ENCODE measurements around the gene ADGRF1. TPM values are rescaled to one million over a fixed set of nuclear protein-coding genes. Genes with fewer than 3 reads are reported as not detected.

Gene ADGRF1
- total RNA-seq, 1 donor, result not detected

DNA sequence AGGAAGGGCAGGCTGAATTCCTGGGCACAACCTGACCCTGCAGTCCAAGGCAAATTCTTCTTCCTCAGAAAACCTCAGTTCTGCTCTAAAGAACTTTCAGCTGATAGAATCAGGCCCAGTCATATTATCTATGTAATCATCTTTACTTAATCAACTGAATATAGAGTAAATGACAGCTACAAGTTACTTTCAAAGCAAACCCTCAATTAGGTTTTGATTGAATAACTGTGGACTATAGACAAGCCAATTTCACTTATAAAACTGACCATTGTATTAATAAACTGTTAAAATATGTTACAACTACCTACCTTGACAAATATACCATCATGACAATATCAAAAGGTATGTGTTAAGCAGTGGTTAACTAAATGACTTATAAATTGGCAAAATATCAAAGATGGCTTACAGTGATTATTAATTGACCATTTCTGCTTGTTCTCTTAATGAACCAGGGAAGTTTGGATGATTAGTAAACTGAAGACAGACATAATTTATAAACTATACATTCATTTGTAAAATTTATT is 74.2 kb downstream of the ADGRF1 start:
- H4K20me1 ChIP-seq (ENCODE audit: insufficient read depth, low read length), result no peaks in the 10 kb centered on the region
- H2AFZ ChIP-seq (ENCODE audit: low read length), result no peak overlapping the region
- H3K79me2 ChIP-seq (ENCODE audit: insufficient read depth, low read length), result no peaks in the 10 kb centered on the region
- H3K4me3 ChIP-seq (ENCODE audit: insufficient read depth, low read length), result no peak overlapping the region
- DNase-seq (ENCODE audit: insufficient read length, low spot score, missing footprints), result no peak
- H3K4me1 ChIP-seq (ENCODE audit: insufficient read depth, low read length), result no peaks in the 10 kb centered on the region
- no peaks in the 10 kb centered on the region for H3K9me3 ChIP-seq (ENCODE audit: low read depth, low read length)
- no peak overlapping the region for H3K27ac ChIP-seq (ENCODE audit: low read depth, low read length)
- H3K4me2 ChIP-seq (ENCODE audit: insufficient read depth, low read length), result no peak overlapping the region
- H3K36me3 ChIP-seq (ENCODE audit: insufficient read depth, low read length), result no peaks in the 10 kb centered on the region
- H3K27me3 ChIP-seq (ENCODE audit: insufficient read depth, low read length), result no peaks in the 10 kb centered on the region
- TF ChIP-seq, protein P1, sequence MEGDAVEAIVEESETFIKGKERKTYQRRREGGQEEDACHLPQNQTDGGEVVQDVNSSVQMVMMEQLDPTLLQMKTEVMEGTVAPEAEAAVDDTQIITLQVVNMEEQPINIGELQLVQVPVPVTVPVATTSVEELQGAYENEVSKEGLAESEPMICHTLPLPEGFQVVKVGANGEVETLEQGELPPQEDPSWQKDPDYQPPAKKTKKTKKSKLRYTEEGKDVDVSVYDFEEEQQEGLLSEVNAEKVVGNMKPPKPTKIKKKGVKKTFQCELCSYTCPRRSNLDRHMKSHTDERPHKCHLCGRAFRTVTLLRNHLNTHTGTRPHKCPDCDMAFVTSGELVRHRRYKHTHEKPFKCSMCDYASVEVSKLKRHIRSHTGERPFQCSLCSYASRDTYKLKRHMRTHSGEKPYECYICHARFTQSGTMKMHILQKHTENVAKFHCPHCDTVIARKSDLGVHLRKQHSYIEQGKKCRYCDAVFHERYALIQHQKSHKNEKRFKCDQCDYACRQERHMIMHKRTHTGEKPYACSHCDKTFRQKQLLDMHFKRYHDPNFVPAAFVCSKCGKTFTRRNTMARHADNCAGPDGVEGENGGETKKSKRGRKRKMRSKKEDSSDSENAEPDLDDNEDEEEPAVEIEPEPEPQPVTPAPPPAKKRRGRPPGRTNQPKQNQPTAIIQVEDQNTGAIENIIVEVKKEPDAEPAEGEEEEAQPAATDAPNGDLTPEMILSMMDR (IDR thresholded peaks at IDR 0.05; ENCODE audit: extremely low read depth, low read depth, low read length), result no peak

GRCh38 chr6:46964716-46965519 is 77.2 kb downstream of the ADGRF1 start:
- Histone ChIP-seq H3K27me3 (ENCODE audit: insufficient read depth, low read length) (no peaks in the 10 kb centered on the region), H3K27ac (ENCODE audit: low read depth, low read length) (no peak overlapping the region), H4K20me1 (ENCODE audit: insufficient read depth, low read length) (no peaks in the 10 kb centered on the region), H2AFZ (ENCODE audit: low read length) (no peak overlapping the region), H3K4me1 (ENCODE audit: insufficient read depth, low read length) (no peaks in the 10 kb centered on the region), H3K4me3 (ENCODE audit: insufficient read depth, low read length) (no peak overlapping the region), H3K79me2 (ENCODE audit: insufficient read depth, low read length) (no peaks in the 10 kb centered on the region), H3K9me3 (ENCODE audit: low read depth, low read length) (no peaks in the 10 kb centered on the region), H3K36me3 (ENCODE audit: insufficient read depth, low read length) (no peaks in the 10 kb centered on the region), H3K4me2 (ENCODE audit: insufficient read depth, low read length) (no peak overlapping the region)
- no peak for DNase-seq (ENCODE audit: insufficient read length, low spot score, missing footprints)
- TF ChIP-seq, protein P1 (IDR thresholded peaks at IDR 0.05; ENCODE audit: extremely low read depth, low read depth, low read length), result no peak

GRCh38 chr6:46963626-46964025 is 78.5 kb downstream of the ADGRF1 start:
- DNase-seq (ENCODE audit: insufficient read length, low spot score, missing footprints), result no peak

DNA sequence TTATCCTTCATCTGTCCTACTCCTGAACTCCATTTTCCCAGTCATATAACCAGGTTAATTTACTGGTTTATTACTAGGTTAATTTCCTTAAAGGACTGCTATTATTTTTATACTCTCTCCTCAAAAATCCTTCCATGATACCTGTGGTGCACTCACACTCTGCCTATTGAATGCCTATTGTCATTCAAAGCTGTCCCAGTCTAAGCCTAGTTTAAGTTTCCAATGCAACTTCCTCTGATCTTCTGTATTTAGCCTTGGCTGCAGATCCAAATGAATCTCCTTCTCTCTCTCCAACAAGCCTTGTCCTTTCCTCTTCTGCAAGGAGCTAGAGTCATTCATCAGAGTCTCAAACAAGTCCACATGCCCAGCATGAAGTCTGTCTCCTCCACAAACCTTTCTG is 79.1 kb downstream of the ADGRF1 start:
- DNase-seq (ENCODE audit: insufficient read length, low spot score, missing footprints), result no peak
- no peaks in the 10 kb centered on the region for H3K36me3 ChIP-seq (ENCODE audit: insufficient read depth, low read length)
- H3K4me2 ChIP-seq (ENCODE audit: insufficient read depth, low read length), result no peak overlapping the region
- TF ChIP-seq, protein P1 (IDR thresholded peaks at IDR 0.05; ENCODE audit: extremely low read depth, low read depth, low read length), result no peak
- H3K27me3 ChIP-seq (ENCODE audit: insufficient read depth, low read length), result no peaks in the 10 kb centered on the region
- no peak overlapping the region for H3K27ac ChIP-seq (ENCODE audit: low read depth, low read length)
- no peaks in the 10 kb centered on the region for H4K20me1 ChIP-seq (ENCODE audit: insufficient read depth, low read length)
- no peak overlapping the region for H3K4me3 ChIP-seq (ENCODE audit: insufficient read depth, low read length)
- no peaks in the 10 kb centered on the region for H3K4me1 ChIP-seq (ENCODE audit: insufficient read depth, low read length)
- H3K9me3 ChIP-seq (ENCODE audit: low read depth, low read length), result no peaks in the 10 kb centered on the region
- H3K79me2 ChIP-seq (ENCODE audit: insufficient read depth, low read length), result no peaks in the 10 kb centered on the region
- H2AFZ ChIP-seq (ENCODE audit: low read length), result no peak overlapping the region

More at GRCh38 chr6:46963626-46964025, 78.5 kb downstream of the ADGRF1 start:
- no peak overlapping the region for H2AFZ ChIP-seq (ENCODE audit: low read length)
- TF ChIP-seq, protein P1 (IDR thresholded peaks at IDR 0.05; ENCODE audit: extremely low read depth, low read depth, low read length), result no peak
- no peak overlapping the region for H3K4me2 ChIP-seq (ENCODE audit: insufficient read depth, low read length)
- H3K9me3 ChIP-seq (ENCODE audit: low read depth, low read length), result no peaks in the 10 kb centered on the region
- H3K79me2 ChIP-seq (ENCODE audit: insufficient read depth, low read length), result no peaks in the 10 kb centered on the region
- no peaks in the 10 kb centered on the region for H4K20me1 ChIP-seq (ENCODE audit: insufficient read depth, low read length)
- no peaks in the 10 kb centered on the region for H3K27me3 ChIP-seq (ENCODE audit: insufficient read depth, low read length)
- no peak overlapping the region for H3K4me3 ChIP-seq (ENCODE audit: insufficient read depth, low read length)
- no peak overlapping the region for H3K27ac ChIP-seq (ENCODE audit: low read depth, low read length)
- no peaks in the 10 kb centered on the region for H3K4me1 ChIP-seq (ENCODE audit: insufficient read depth, low read length)
- H3K36me3 ChIP-seq (ENCODE audit: insufficient read depth, low read length), result no peaks in the 10 kb centered on the region

Data from osteoblast (primary cell).